ENCODE measurements around the gene RAB38. TPM values are rescaled to one million over a fixed set of nuclear protein-coding genes. Genes with fewer than 3 reads are reported as not detected.

The RAB38 gene
- total RNA-seq, 1 experiment from 2014 or later = 0.15 TPM

DNA sequence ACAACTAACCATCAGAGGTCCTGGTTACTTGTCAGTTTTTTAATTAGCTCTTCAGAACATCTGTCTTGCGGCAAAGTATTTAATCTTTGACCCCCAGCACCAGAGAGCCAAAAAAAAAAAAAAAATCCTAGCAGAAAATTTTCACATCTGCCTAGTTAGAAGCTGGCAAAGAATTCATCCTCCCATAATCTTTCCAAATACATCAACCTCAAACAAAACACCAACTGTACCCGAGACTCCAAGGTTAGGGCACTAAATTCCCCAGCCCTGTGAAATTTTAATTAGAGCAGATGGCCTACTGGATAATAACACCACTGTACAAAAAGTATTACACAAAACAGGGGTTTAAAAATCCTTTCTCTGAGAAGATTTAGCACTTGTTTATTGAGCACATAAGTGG, 55.7 kb downstream of the RAB38 start:
- Histone ChIP-seq H3K27ac (ENCODE audit: low read length) (no peak overlapping the region), H3K9me3 (ENCODE audit: control insufficient read depth, insufficient read depth, low read depth, low read length) (no peaks in the 10 kb centered on the region), H3K36me3 (ENCODE audit: control insufficient read depth, insufficient read depth, low read length) (no peaks in the 10 kb centered on the region), H3K27me3 (ENCODE audit: control insufficient read depth, insufficient read depth, low read length) (no peaks in the 10 kb centered on the region), H3K4me3 (ENCODE audit: low read depth in 2 of 2, low read length in 2 of 2) (no peak overlapping the region), H3K4me1 (ENCODE audit: control insufficient read depth, insufficient read depth, low read length) (no peaks in the 10 kb centered on the region)
- BruUV-seq (replicated peaks) = no TSS peak
- intact Hi-C loops (cut with micrococcal nuclease; ENCODE audit: unreplicated experiment) (no loop called here), in situ Hi-C loops (cut with HindIII; ENCODE audit: low pct_unique_long_range_greater_than_20kb, low sequenced_read_pairs) (no loop called here)
- DNase-seq (ENCODE audit: low read depth, low spot score) = no peak
- TF ChIP-seq POLR2AphosphoS5 (IDR thresholded peaks at IDR 0.05; ENCODE audit: low read depth, low read length) (no peak), SIN3A (IDR thresholded peaks at IDR 0.05; ENCODE audit: borderline replicate concordance, insufficient read depth, low read depth, low read length) (no peak), TCF7L2 (IDR thresholded peaks at IDR 0.05; ENCODE audit: low read depth, low read length) (no peak)
- TF ChIP-seq, protein P1, sequence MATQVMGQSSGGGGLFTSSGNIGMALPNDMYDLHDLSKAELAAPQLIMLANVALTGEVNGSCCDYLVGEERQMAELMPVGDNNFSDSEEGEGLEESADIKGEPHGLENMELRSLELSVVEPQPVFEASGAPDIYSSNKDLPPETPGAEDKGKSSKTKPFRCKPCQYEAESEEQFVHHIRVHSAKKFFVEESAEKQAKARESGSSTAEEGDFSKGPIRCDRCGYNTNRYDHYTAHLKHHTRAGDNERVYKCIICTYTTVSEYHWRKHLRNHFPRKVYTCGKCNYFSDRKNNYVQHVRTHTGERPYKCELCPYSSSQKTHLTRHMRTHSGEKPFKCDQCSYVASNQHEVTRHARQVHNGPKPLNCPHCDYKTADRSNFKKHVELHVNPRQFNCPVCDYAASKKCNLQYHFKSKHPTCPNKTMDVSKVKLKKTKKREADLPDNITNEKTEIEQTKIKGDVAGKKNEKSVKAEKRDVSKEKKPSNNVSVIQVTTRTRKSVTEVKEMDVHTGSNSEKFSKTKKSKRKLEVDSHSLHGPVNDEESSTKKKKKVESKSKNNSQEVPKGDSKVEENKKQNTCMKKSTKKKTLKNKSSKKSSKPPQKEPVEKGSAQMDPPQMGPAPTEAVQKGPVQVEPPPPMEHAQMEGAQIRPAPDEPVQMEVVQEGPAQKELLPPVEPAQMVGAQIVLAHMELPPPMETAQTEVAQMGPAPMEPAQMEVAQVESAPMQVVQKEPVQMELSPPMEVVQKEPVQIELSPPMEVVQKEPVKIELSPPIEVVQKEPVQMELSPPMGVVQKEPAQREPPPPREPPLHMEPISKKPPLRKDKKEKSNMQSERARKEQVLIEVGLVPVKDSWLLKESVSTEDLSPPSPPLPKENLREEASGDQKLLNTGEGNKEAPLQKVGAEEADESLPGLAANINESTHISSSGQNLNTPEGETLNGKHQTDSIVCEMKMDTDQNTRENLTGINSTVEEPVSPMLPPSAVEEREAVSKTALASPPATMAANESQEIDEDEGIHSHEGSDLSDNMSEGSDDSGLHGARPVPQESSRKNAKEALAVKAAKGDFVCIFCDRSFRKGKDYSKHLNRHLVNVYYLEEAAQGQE (IDR thresholded peaks at IDR 0.05; ENCODE audit: insufficient read depth in 1 of 2, low read depth in 2 of 2, low read length in 1 of 2) = no peak
- TF ChIP-seq, protein P2, sequence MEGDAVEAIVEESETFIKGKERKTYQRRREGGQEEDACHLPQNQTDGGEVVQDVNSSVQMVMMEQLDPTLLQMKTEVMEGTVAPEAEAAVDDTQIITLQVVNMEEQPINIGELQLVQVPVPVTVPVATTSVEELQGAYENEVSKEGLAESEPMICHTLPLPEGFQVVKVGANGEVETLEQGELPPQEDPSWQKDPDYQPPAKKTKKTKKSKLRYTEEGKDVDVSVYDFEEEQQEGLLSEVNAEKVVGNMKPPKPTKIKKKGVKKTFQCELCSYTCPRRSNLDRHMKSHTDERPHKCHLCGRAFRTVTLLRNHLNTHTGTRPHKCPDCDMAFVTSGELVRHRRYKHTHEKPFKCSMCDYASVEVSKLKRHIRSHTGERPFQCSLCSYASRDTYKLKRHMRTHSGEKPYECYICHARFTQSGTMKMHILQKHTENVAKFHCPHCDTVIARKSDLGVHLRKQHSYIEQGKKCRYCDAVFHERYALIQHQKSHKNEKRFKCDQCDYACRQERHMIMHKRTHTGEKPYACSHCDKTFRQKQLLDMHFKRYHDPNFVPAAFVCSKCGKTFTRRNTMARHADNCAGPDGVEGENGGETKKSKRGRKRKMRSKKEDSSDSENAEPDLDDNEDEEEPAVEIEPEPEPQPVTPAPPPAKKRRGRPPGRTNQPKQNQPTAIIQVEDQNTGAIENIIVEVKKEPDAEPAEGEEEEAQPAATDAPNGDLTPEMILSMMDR (IDR thresholded peaks at IDR 0.05) = no peak
- ChIA-PET POLR2A (no interaction called here), CTCF (interaction anchor here (0.6 kb wide), 1 partner anchor 66 kb away, joined by 3 read pairs; no protein-coding TSS in a partner anchor)
- ATAC-seq = no peak

DNA sequence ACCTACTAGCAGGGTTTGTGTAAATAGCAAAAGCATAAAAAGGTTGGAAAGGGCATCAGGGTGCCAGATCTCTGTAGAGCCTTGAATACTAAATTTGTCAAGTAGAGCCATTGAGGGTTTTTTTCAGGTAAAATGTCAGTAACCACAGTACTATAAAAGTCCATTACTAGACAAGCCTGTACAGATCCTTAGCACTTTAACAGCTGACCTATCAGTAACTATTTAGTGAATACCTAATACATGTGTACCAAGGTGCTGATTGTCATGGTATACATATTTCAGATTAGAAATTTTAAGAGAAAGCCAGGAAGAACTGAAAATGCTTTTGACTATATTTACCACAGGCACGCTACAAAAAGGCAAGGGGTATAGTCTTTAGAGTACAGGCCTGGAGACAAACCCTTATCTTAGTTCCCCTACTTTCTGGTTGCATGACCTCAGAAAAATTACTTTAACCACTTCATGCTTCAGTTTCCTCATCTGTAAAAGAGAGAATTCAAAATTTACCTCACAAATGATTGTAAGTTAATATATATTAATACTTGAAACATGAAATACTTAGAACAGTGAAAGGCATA, 57.9 kb downstream of the RAB38 start:
- POLR2A ChIA-PET = no interaction called here

More for the DNA sequence above, 57.9 kb downstream of the RAB38 start:
- Histone ChIP-seq H3K27me3 (ENCODE audit: control insufficient read depth, insufficient read depth, low read length) (no peaks in the 10 kb centered on the region), H3K4me3 (ENCODE audit: low read depth in 2 of 2, low read length in 2 of 2) (no peak overlapping the region), H3K27ac (ENCODE audit: low read length) (no peak overlapping the region), H3K4me1 (ENCODE audit: control insufficient read depth, insufficient read depth, low read length) (no peaks in the 10 kb centered on the region), H3K9me3 (ENCODE audit: control insufficient read depth, insufficient read depth, low read depth, low read length) (no peaks in the 10 kb centered on the region), H3K36me3 (ENCODE audit: control insufficient read depth, insufficient read depth, low read length) (no peaks in the 10 kb centered on the region)
- ATAC-seq (no peak), DNase-seq (ENCODE audit: low read depth, low spot score) (no peak)
- BruUV-seq (replicated peaks) = no TSS peak
- TF ChIP-seq TCF7L2 (IDR thresholded peaks at IDR 0.05; ENCODE audit: low read depth, low read length) = no peak
- TF ChIP-seq SIN3A (IDR thresholded peaks at IDR 0.05; ENCODE audit: borderline replicate concordance, insufficient read depth, low read depth, low read length) = no peak
- no peak for TF ChIP-seq POLR2AphosphoS5 (IDR thresholded peaks at IDR 0.05; ENCODE audit: low read depth, low read length)
- CTCF ChIA-PET = no interaction called here
- intact Hi-C loops (cut with micrococcal nuclease; ENCODE audit: unreplicated experiment) (no loop called here), in situ Hi-C loops (cut with HindIII; ENCODE audit: low pct_unique_long_range_greater_than_20kb, low sequenced_read_pairs) (no loop called here)
